ENCODE results near the gene ITPKC. TPM values are rescaled to one million over a fixed set of nuclear protein-coding genes. Genes with fewer than 3 reads are reported as not detected.

The ITPKC gene
- total and polyA plus RNA-seq, 2 of the 13 experiments (the other 11 are each of a cell fraction or from before 2014, with no cell fraction given) = 6.9 to 11.2 TPM

DNA sequence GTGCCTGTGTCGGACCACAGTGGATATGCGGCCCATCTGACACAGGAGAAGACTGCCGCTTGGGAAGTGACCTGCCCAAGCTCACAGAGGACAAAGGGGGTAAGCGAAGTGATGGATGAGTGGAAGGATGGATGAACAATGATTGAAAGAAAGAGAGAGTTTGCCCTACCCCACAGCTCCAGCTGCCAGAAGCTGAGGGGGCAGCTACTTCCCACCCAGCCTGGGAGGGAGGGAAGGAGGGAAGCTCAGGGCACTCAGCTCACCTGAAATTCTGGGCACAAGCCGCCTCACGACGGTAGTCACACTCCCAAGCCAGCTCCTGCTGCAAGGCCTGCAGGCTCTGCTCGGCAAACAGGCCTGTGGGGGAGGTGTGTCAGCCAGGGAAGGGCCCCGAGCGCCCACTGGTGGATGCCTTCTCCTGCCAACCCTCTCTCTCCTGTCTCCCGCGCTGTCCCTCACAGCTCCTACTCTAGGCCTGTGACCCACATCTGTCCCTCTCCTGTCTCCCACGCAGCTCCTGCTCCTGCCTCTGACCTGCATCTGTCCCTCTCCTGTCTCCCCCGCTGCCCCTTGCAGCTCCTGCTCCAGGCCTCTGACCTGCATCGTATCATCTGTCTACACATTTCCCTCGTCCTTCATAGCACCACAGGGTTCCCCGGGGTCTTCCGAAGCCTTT lies 14.4 kb upstream of the ITPKC start (continued):
- TF ChIP-seq RAD21 (CRISPR knock-in tag; IDR thresholded peaks at IDR 0.05) (peak; percentile 80), ZNF572 (CRISPR knock-in tag; IDR thresholded peaks at IDR 0.05) (no peak), ZSCAN21 (CRISPR knock-in tag; IDR thresholded peaks at IDR 0.05; ENCODE audit: borderline replicate concordance) (no peak), ZNF431 (CRISPR knock-in tag; IDR thresholded peaks at IDR 0.05; ENCODE audit: borderline replicate concordance, low read depth) (peak; percentile 58; the same call in 1 of the 2 replicates), ZNF329 (CRISPR knock-in tag; IDR thresholded peaks at IDR 0.05; ENCODE audit: low read depth) (no peak), HMGA1 (CRISPR knock-in tag; conservative IDR thresholded peaks at IDR 0.05) (no peak), CREM (IDR thresholded peaks at IDR 0.05) (no peak), CREM (CRISPR knock-in tag; IDR thresholded peaks at IDR 0.05) (no peak), NFYB (CRISPR knock-in tag; IDR thresholded peaks at IDR 0.05) (no peak), ZNF367 (CRISPR knock-in tag; IDR thresholded peaks at IDR 0.05; ENCODE audit: borderline replicate concordance) (no peak), ZNF235 (CRISPR knock-in tag; IDR thresholded peaks at IDR 0.05; ENCODE audit: borderline replicate concordance) (no peak), ZNF205 (CRISPR knock-in tag; IDR thresholded peaks at IDR 0.05) (no peak), RARG (CRISPR knock-in tag; IDR thresholded peaks at IDR 0.05; ENCODE audit: low read depth) (no peak), PHF8 (CRISPR knock-in tag; IDR thresholded peaks at IDR 0.05) (peak; percentile 21; the same call in 1 of the 2 replicates), MXI1 (IDR thresholded peaks at IDR 0.05; ENCODE audit: borderline replicate concordance, low read depth, low read length) (peak; percentile 26; the same call in 1 of the 3 replicates), ZNF737 (CRISPR knock-in tag; IDR thresholded peaks at IDR 0.05; ENCODE audit: borderline replicate concordance) (no peak), JARID2 (CRISPR knock-in tag; IDR thresholded peaks at IDR 0.05; ENCODE audit: insufficient replicate concordance) (no peak), PHF5A (CRISPR knock-in tag; IDR thresholded peaks at IDR 0.05; ENCODE audit: low read depth, unreplicated experiment) (no peak), BHLHE40 (IDR thresholded peaks at IDR 0.05; ENCODE audit: low read length) (no peak)
- TF ChIP-seq, protein P1, sequence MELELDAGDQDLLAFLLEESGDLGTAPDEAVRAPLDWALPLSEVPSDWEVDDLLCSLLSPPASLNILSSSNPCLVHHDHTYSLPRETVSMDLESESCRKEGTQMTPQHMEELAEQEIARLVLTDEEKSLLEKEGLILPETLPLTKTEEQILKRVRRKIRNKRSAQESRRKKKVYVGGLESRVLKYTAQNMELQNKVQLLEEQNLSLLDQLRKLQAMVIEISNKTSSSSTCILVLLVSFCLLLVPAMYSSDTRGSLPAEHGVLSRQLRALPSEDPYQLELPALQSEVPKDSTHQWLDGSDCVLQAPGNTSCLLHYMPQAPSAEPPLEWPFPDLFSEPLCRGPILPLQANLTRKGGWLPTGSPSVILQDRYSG (CRISPR knock-in tag; IDR thresholded peaks at IDR 0.05) = no peak
- TF ChIP-seq, protein P2, sequence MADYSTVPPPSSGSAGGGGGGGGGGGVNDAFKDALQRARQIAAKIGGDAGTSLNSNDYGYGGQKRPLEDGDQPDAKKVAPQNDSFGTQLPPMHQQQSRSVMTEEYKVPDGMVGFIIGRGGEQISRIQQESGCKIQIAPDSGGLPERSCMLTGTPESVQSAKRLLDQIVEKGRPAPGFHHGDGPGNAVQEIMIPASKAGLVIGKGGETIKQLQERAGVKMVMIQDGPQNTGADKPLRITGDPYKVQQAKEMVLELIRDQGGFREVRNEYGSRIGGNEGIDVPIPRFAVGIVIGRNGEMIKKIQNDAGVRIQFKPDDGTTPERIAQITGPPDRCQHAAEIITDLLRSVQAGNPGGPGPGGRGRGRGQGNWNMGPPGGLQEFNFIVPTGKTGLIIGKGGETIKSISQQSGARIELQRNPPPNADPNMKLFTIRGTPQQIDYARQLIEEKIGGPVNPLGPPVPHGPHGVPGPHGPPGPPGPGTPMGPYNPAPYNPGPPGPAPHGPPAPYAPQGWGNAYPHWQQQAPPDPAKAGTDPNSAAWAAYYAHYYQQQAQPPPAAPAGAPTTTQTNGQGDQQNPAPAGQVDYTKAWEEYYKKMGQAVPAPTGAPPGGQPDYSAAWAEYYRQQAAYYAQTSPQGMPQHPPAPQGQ (CRISPR knock-in tag; IDR thresholded peaks at IDR 0.05; ENCODE audit: borderline replicate concordance) = no peak
- TF ChIP-seq, protein P3, sequence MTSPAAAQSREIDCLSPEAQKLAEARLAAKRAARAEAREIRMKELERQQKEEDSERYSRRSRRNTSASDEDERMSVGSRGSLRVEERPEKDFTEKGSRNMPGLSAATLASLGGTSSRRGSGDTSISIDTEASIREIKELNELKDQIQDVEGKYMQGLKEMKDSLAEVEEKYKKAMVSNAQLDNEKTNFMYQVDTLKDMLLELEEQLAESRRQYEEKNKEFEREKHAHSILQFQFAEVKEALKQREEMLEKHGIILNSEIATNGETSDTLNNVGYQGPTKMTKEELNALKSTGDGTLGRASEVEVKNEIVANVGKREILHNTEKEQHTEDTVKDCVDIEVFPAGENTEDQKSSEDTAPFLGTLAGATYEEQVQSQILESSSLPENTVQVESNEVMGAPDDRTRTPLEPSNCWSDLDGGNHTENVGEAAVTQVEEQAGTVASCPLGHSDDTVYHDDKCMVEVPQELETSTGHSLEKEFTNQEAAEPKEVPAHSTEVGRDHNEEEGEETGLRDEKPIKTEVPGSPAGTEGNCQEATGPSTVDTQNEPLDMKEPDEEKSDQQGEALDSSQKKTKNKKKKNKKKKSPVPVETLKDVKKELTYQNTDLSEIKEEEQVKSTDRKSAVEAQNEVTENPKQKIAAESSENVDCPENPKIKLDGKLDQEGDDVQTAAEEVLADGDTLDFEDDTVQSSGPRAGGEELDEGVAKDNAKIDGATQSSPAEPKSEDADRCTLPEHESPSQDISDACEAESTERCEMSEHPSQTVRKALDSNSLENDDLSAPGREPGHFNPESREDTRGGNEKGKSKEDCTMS (CRISPR knock-in tag; conservative IDR thresholded peaks at IDR 0.05) = no peak
- TF ChIP-seq, protein P4, sequence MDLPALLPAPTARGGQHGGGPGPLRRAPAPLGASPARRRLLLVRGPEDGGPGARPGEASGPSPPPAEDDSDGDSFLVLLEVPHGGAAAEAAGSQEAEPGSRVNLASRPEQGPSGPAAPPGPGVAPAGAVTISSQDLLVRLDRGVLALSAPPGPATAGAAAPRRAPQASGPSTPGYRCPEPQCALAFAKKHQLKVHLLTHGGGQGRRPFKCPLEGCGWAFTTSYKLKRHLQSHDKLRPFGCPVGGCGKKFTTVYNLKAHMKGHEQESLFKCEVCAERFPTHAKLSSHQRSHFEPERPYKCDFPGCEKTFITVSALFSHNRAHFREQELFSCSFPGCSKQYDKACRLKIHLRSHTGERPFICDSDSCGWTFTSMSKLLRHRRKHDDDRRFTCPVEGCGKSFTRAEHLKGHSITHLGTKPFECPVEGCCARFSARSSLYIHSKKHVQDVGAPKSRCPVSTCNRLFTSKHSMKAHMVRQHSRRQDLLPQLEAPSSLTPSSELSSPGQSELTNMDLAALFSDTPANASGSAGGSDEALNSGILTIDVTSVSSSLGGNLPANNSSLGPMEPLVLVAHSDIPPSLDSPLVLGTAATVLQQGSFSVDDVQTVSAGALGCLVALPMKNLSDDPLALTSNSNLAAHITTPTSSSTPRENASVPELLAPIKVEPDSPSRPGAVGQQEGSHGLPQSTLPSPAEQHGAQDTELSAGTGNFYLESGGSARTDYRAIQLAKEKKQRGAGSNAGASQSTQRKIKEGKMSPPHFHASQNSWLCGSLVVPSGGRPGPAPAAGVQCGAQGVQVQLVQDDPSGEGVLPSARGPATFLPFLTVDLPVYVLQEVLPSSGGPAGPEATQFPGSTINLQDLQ (CRISPR knock-in tag; IDR thresholded peaks at IDR 0.05) = 0 out of 2 replicates have a peak, but pooled peaks have one; percentile 39

Data from HepG2 (cell line).